Ovary (tissue), 3 donors: ENCODE results near the gene HSP90AB1.

Experiments
- CTCF ChIP-seq, 3 donors: fragments of 450-650 bp in 2 of 3; fragments of 200-600 bp in 1 of 3; IDR thresholded peaks; one replicate each; pipeline versions ENCODE4 v1.5.1 to v1.8.0; 2016 to 2022; ENCODE audit warnings: antibody characterized with exemption in 3 of 3, mild to moderate bottlenecking in 1 of 3
- EP300 ChIP-seq: sonication (generic); formaldehyde crosslinking; IDR thresholded peaks from one replicate; pipeline ENCODE4 v1.6.1; 2017; ENCODE audit warnings: antibody characterized with exemption
- POLR2A ChIP-seq: fragments of 450-650 bp; IDR thresholded peaks from one replicate; pipeline ENCODE4 v1.6.1; 2017; ENCODE audit warnings: antibody characterized with exemption, mild to moderate bottlenecking, moderate library complexity
- donor health status: DM: no; HTN: no; CAD: no.

GRCh38 chr6:44300292-44300823 is 53.5 kb downstream of the HSP90AB1 start:
- TF ChIP-seq EP300 (no peak), POLR2A (no peak), CTCF (IDR thresholded peaks at IDR 0.05) (no peak)
